ENCODE data around the gene SELENOV. TPM values are rescaled to one million over a fixed set of nuclear protein-coding genes. Genes with fewer than 3 reads are reported as not detected.

The SELENOV gene
- total RNA-seq, 2 donors from 2014 or later = not detected

DNA sequence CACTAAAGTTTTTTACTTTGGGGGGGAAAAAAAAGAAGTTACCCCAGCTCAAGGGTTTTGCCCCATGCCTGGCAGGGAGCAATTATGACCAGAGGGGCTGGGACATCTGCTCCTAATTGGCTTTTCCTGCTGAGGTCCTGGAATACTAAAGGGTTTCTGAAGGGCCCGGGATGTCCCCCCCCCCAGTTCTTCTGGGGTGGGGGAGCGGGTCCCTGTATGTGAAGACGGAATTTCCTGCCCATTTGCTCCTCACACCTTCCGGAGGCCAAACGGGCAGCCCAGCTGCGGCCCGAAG lies 17.3 kb upstream of the SELENOV start:
- peak overlapping the region in 1 of 2 donors; percentile 25 for H3K4me3 ChIP-seq

DNA sequence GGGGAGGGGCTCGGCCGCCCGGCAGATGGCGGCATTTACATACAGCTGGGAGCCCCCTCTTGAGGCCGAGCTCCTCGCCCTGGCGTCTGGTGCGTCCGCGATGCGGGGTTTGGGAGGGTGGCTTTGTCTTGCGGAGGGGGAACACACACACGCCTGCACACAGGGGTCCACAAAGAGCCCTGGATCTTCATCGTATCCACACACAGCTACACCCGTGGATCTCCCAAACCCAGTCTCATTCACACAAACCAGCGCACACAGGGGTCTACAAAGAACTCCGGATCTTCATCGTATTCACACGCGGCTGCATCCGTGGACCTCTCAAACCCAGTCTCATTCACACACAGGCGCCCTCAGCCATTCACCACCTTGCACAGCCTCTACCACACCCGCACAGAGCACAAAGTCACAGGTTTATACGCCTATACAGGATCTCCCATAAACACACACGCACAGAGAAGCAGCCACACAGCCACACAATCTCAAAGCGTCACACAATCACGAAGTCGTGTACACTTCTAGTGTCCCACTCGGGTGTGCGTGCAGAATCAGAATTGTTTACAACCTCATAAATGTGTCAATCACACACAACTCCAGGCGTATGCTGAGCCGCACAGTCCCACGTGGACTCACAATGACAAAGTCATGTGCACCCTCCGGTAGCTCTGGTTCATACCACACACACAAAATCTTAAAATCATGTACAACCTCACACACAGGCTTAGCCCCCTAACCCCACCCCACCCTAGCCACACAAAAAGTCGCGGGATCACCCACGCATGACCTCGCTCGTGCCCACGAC lies 16.7 kb upstream of the SELENOV start:
- Histone ChIP-seq H3K9me3 (no peaks in the 10 kb centered on the region), H3K27ac (no peak overlapping the region), H3K4me3 (peak overlapping the region in 1 of 2 donors; percentile 25), H3K27me3 (peaks cover 4 to 10% of the 10 kb centered on the region in 2 donors), H3K36me3 (no peaks in the 10 kb centered on the region), H3K4me1 (peaks cover 0 to 19% of the 10 kb centered on the region in 2 donors)
- DNase-seq (ENCODE audit: low spot score) = no peak
- TF ChIP-seq, protein P1, sequence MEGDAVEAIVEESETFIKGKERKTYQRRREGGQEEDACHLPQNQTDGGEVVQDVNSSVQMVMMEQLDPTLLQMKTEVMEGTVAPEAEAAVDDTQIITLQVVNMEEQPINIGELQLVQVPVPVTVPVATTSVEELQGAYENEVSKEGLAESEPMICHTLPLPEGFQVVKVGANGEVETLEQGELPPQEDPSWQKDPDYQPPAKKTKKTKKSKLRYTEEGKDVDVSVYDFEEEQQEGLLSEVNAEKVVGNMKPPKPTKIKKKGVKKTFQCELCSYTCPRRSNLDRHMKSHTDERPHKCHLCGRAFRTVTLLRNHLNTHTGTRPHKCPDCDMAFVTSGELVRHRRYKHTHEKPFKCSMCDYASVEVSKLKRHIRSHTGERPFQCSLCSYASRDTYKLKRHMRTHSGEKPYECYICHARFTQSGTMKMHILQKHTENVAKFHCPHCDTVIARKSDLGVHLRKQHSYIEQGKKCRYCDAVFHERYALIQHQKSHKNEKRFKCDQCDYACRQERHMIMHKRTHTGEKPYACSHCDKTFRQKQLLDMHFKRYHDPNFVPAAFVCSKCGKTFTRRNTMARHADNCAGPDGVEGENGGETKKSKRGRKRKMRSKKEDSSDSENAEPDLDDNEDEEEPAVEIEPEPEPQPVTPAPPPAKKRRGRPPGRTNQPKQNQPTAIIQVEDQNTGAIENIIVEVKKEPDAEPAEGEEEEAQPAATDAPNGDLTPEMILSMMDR (IDR thresholded peaks at IDR 0.05) = peak in 1 of 2 donors; percentile 60

More for the DNA sequence above, 17.3 kb upstream of the SELENOV start:
- H3K27ac ChIP-seq = no peak overlapping the region
- no peaks in the 10 kb centered on the region for H3K36me3 ChIP-seq
- DNase-seq (ENCODE audit: low spot score) = no peak
- H3K9me3 ChIP-seq = no peaks in the 10 kb centered on the region
- H3K27me3 ChIP-seq = peaks cover 4 to 10% of the 10 kb centered on the region in 2 donors
- peaks cover 0 to 19% of the 10 kb centered on the region in 2 donors for H3K4me1 ChIP-seq
- TF ChIP-seq, protein P1 (IDR thresholded peaks at IDR 0.05) = no peak

DNA sequence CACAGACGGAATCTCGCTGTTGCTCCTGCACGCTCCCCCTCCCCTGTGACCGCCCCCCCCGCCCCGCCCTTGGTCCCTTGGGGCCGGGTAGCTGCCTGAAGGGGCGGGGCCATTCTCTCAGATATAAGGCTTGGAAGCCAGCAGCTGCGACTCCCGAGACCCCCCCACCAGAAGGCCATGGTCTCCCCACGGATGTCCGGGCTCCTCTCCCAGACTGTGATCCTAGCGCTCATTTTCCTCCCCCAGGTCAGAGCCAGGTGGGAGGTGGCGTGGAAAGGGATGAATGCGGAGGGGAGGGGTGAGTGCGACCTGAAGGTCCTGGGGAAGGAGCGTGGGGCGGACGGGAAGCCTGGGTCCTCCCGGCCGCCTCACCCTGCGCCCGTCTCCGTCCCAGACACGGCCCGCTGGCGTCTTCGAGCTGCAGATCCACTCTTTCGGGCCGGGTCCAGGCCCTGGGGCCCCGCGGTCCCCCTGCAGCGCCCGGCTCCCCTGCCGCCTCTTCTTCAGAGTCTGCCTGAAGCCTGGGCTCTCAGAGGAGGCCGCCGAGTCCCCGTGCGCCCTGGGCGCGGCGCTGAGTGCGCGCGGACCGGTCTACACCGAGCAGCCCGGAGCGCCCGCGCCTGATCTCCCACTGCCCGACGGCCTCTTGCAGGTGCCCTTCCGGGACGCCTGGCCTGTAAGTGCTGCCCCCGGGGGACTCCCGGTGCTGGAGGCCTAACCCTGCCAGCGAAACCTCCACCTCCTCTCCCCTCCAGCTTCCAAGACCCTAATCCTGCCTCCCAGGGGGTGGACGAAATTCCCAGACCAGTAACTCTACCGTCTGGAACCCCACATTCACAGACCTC lies 15.9 kb upstream of the SELENOV start, which contains the start of gene DLL3:
TSS of gene DLL3 (plus strand) at position 150 of the 845 bp plus-strand sequence. CDS start at position 178, 28 bp downstream.
- Histone ChIP-seq H3K4me3 (peak within 1 kb of the TSS in 1 of 2 donors; percentile 25), H3K36me3 (no peaks in the 10 kb centered on the region), H3K27ac (no peak within 1 kb of the TSS), H3K27me3 (peaks cover 4 to 10% of the 10 kb centered on the region in 2 donors), H3K4me1 (peaks cover 0 to 19% of the 10 kb centered on the region in 2 donors), H3K9me3 (no peaks in the 10 kb centered on the region)
- TF ChIP-seq, protein P1 (IDR thresholded peaks at IDR 0.05) = no peak
- no peak for DNase-seq (ENCODE audit: low spot score)

DNA sequence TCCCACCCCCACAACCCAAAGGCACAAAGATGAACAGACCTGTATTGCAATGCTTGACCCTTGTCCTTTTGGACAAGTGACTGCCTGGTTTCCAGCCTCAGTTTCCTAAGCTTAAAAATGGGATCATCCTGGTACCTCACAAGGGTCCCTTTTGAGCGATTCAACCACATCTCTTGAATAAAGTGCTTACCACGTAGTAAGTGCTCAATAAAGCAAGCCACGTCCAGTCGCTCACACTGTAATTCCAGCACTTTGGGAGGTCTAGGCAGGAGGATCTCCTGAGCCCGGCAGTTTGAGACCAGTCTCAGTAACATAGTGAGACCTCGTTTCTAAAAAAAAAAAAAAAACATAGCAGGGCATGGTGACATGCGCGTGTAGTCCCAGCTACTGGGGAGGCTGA lies 15.0 kb upstream of the SELENOV start:
- H3K9me3 ChIP-seq = no peaks in the 10 kb centered on the region
- TF ChIP-seq, protein P1 (IDR thresholded peaks at IDR 0.05) = no peak
- peaks cover 4 to 10% of the 10 kb centered on the region in 2 donors for H3K27me3 ChIP-seq
- no peak for DNase-seq (ENCODE audit: low spot score)
- H3K4me1 ChIP-seq = peaks cover 0 to 19% of the 10 kb centered on the region in 2 donors
- H3K36me3 ChIP-seq = no peaks in the 10 kb centered on the region
- no peak overlapping the region for H3K27ac ChIP-seq
- H3K4me3 ChIP-seq = no peak overlapping the region

DNA sequence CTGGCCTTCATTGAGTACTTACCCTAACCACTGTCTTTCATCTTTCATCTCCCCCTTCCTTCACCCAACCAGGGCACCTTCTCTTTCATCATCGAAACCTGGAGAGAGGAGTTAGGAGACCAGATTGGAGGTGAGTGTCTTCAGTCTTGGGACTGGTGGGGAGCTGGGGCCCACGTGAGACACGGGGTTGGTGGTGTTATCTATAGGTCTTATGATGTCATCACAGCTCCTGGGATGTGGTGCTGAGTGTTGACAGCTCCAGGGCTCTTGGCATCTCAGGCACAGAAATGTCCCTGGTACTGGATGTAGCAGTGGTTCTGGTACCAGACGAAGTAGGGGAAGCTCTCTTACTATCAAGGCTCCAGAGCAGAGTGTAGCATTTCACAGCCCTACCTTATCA lies 14.4 kb upstream of the SELENOV start:
- no peak overlapping the region for H3K4me3 ChIP-seq
- H3K27me3 ChIP-seq = peaks cover 4 to 10% of the 10 kb centered on the region in 2 donors
- H3K27ac ChIP-seq = no peak overlapping the region
- H3K4me1 ChIP-seq = peaks cover 0 to 19% of the 10 kb centered on the region in 2 donors
- TF ChIP-seq, protein P1 (IDR thresholded peaks at IDR 0.05) = no peak
- no peaks in the 10 kb centered on the region for H3K9me3 ChIP-seq
- DNase-seq (ENCODE audit: low spot score) = no peak
- no peaks in the 10 kb centered on the region for H3K36me3 ChIP-seq
